ENCODE data around the gene LOX.
"Not testable (repeated sequence)": the region's sequence is repeated elsewhere in the genome, so short reads cannot be mapped to it uniquely, and the experiment has no call there.

LOX gene

GRCh38 chr5:122099060-122099790 lies 21.2 kb upstream of the LOX start:
- H3K4me3 ChIP-seq (ENCODE audit: low read depth, low read length) = no peak overlapping the region
- DNase-seq (ENCODE audit: low read depth) = peak; percentile 56

DNA sequence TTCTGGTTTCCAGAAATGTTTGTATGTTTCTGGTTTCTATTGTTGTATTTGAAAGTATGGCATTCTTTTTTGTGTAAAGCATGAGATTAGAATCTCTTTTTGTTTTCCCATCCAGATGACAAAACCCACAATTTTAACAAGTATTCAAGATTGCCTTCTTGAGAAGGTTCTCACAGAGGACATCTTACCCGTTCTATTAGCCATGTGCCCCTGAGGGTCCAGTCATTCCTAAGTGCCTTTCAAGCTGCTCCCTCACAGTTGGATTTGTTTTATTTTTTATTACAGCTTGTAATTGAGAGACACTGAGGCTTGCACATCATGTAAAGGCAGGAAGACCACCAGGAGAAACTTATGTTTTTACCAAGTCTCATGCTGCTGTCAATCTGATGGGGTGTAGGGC lies 19.3 kb upstream of the LOX start:
- DNase-seq (ENCODE audit: low read depth) = no peak
- H3K4me3 ChIP-seq (ENCODE audit: low read depth, low read length) = no peak overlapping the region

- no peak for DNase-seq (ENCODE audit: low read depth)
- H3K4me3 ChIP-seq (ENCODE audit: low read depth, low read length) = no peak overlapping the region
Measured at GRCh38 chr5:122095158-122095557, 17.1 kb upstream of the LOX start.

GRCh38 chr5:122094251-122094650 lies 16.2 kb upstream of the LOX start:
- DNase-seq (ENCODE audit: low read depth); H3K4me3 ChIP-seq (ENCODE audit: low read depth, low read length): not testable (repeated sequence)

- peak; percentile 75 for DNase-seq (ENCODE audit: low read depth)
- H3K4me3 ChIP-seq (ENCODE audit: low read depth, low read length) = no peak overlapping the region
Measured at GRCh38 chr5:122093415-122094180, 15.5 kb upstream of the LOX start.

DNA sequence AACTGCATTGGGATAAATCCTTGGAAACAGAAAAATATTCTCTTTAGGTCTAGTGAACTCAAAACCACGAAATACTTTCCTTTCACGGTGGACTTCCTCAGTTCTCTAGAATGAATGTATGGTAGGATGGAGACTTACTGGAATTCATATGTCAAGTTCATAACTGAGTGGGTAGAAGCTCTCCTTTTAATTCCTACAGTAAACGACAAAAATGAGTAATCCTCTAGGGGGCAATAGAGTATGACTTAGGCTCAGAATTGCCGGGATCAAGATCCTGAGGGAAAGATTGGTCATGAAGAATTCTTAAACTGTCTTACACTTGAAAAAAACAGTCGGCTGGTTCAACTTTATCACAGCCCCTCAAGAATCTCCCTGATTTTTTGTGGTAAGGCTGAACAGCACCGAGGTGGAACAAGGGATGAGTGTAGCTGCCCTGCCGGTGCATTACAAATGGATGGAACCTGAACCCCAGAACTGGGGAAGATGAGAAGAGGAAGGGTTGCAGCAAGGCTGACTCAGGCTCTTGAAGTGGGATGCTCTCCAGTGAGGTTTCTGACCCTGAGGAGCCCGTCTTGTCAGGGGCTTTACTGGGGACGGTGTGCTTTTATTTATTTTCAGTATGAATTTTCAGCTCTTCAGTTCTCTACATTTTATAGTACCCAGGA lies 14.0 kb upstream of the LOX start:
- no peak for DNase-seq (ENCODE audit: low read depth)
- H3K4me3 ChIP-seq (ENCODE audit: low read depth, low read length) = no peak overlapping the region

- no peak overlapping the region for H3K4me3 ChIP-seq (ENCODE audit: low read depth, low read length)
- peak; percentile 56 for DNase-seq (ENCODE audit: low read depth)
Measured at GRCh38 chr5:122089096-122090013, 11.3 kb upstream of the LOX start.

DNA sequence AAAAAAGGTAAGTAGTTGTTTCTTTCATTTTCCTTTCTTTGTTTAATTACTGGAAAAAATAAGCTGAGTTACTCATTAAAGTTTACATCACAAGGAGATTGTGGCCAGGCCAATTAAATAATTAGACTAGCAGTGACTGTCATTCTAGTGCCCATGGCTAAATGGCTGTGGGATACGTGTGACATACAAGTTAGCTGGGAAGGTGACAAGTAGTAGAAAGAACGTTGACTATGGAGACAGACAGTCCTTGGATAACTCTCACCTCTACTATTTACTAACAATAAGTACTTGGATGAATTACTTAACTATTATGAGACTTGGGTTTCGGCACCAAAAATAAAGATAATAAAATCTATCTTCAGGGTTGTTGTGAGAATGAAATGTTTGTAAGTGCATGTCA lies 7.0 kb upstream of the LOX start:
- H3K4me3 ChIP-seq (ENCODE audit: low read depth, low read length) = no peak overlapping the region
- no peak for DNase-seq (ENCODE audit: low read depth)

DNA sequence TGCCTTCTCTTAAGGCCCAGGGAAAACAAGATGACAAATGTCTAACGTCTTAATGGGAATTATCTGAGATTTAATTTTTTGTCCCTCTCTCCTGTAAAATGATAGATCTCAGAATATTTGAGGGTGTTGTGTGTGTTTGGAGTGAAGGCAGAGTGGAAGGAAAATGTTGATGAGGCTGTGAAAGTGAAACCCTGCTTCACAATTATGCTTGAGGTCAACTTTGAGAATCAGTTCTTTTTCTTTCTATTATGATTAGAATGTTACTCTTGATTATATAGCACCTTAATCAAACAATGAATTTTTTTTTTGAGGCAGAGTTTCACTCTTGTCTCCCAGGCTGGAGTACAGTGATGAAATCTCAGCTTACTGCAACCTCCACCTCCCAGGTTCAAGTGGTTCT lies 5.5 kb upstream of the LOX start:
- no peak overlapping the region for H3K4me3 ChIP-seq (ENCODE audit: low read depth, low read length)
- no peak for DNase-seq (ENCODE audit: low read depth)

- no peak for DNase-seq (ENCODE audit: low read depth)
- H3K4me3 ChIP-seq (ENCODE audit: low read depth, low read length) = no peak overlapping the region
Measured at GRCh38 chr5:122081541-122081940, 3.5 kb upstream of the LOX start.

DNA sequence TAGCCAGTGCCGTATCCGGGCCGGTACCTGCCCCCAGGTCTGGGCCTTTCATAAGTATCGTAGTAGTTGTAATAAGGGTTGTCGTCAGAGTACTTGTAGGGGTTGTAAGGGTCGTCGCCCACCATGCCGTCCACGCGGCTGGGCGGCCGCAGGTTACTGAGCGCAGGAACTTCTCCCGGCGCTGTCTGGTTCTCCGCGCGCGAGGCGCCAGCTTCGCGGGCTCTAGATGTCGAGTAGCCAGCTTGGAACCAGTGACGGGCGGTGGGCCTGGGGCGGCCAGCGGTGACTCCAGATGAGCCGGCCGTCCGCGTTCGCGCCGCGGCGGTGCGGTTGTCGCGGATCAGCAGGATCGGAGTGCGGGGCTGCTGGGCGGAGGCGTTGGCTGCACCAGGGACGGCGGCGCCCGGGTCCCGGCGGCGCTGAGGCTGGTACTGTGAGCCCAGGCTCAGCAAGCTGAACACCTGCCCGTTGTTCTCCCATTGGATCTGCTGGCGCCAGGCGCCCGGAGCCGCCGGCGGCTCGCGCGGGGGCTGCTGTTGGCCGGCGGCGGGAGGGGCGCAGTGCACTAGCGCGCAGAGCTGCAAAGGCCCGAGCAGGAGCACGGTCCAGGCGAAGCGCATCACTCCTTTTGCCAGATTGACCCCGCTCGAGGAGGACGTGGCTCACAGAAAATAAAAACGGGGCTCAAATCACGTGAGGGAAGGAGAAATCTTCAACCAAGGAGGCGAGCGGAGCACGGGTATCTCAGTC lies 518 bp downstream of the LOX start:
- H3K4me3 ChIP-seq (ENCODE audit: low read depth, low read length) = peak overlapping the region; percentile 93
- no peak for DNase-seq (ENCODE audit: low read depth)

DNA sequence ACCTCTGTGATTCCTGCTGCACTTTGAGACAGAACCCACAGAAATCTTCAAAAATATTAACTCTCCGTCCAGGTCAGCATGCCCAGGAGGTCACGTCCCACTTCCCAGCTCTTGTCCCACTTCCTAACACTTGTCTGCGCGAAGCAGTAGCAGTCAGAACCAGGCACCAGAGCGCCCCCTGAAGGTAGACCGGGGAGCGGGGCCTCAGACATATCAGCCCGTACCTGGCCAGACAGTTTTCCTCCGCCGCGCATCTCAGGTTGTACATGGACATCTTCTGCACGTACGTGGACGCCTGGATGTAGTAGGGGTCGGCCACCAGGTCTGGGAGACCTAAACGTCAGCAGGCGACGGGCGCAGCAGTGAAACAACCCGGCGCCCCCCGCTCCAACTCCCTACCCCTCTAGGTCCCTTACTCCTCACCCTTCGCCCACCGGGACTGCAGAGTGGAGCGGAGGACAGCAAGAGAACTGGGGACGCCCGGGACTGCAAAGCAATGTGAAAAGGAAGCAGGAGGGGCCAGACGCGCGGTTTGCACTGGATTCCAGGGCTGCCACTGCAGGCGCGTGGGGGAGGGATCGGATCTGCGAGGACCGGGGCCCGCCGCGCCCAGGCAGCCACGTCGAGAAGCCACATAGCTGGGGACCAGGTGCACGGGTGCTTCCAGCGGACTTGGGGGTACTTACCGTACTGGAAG lies 1.2 kb downstream of the LOX start:
- DNase-seq (ENCODE audit: low read depth) = peak; percentile 46
- peak overlapping the region; percentile 93 for H3K4me3 ChIP-seq (ENCODE audit: low read depth, low read length)

DNA sequence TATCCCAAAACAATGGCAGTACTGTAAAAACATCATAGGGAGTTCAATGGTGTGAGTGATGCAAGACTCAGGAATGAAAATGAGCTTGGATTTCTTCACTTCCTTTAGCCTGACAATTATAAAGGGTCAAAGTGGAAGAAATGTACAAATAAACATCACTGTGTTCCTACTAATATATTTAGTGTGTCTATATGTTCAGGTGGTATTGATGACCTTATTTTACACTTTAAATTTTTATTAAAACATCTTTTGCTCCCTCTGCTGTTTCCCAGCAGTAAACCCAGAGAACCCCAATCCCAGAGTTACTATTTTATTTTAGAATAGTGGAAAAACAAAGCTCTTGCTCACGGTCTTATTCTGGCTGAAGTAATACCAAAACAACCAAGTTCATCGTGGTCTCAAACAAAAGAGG lies 2.0 kb downstream of the LOX start:
- DNase-seq (ENCODE audit: low read depth) = no peak
- H3K4me3 ChIP-seq (ENCODE audit: low read depth, low read length) = peak overlapping the region; percentile 93

DNA sequence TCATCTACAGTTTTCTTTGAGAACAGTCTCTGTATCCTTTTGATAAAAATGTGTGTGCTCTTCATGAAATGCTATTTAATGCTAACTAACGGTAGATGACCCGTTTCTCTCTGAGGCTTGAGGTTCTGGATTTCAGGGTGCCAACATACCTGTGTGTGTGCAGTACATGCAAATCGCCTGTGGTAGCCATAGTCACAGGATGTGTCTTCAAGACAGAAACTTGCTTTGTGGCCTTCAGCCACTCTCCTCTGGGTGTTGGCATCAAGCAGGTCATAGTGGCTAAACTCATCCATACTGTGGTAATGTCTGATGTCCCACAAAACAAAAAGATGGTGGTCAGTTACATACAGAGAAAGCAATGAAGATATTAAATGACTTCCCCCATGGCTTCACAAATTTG lies 4.2 kb downstream of the LOX start:
- peak overlapping the region; percentile 93 for H3K4me3 ChIP-seq (ENCODE audit: low read depth, low read length)
- no peak for DNase-seq (ENCODE audit: low read depth)

DNA sequence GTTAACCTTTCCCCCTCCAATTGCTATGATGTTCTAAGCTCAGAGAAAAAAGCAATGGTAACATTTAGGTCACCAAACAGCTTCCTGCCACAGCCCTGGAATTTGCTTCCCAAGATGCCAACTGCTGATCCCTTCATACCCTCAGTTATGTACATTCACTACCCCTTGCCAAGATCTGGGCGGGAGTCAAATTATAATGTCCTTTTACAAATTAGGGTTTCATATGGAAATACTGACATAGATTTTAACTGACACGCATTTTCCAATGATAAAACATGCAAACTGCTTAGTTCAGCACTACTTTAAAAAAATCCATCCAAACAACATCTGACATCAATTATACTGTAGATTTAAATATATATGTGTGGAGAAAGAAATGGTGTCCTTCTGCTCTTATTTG lies 5.0 kb downstream of the LOX start:
- no peak for DNase-seq (ENCODE audit: low read depth)
- peak overlapping the region; percentile 93 for H3K4me3 ChIP-seq (ENCODE audit: low read depth, low read length)

GRCh38 chr5:122067390-122067789 lies 10.7 kb downstream of the LOX start:
- DNase-seq (ENCODE audit: low read depth) = no peak
- no peak overlapping the region for H3K4me3 ChIP-seq (ENCODE audit: low read depth, low read length)

- H3K4me3 ChIP-seq (ENCODE audit: low read depth, low read length) = no peak overlapping the region
- DNase-seq (ENCODE audit: low read depth) = no peak
Measured at GRCh38 chr5:122064992-122065391, 13.1 kb downstream of the LOX start.

DNA sequence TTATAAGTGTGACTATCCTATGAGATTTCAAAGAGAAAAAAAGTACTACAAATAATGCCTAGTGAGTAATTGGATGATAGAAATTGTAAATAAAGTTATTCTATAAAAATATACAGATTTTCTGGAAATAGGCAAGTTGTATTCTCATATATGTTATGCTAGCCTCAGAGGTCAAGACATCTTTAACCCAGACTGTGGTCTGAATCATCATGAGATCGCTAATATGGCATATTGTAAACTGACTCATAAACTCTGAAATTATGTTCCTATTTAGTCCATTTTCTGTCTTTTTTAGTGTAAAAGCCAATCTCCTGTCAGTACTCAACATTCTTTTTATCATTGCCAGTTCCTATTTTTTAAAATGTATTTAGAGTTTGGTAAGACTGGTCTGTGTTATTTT lies 14.2 kb downstream of the LOX start:
- H3K4me3 ChIP-seq (ENCODE audit: low read depth, low read length) = no peak overlapping the region
- no peak for DNase-seq (ENCODE audit: low read depth)
